Epidermal melanocyte (primary cell): ENCODE measurements around the gene TMEM145.
A peak's percentile ranks its signal among the peaks of the same experiment; 100 is the strongest.

Experiments used
- DNase-seq: peaks from one replicate; pipeline ENCODE4 v3.0.0; 2011; ENCODE audit warnings: low spot score; ENCODE audit not compliant: insufficient read length

Gene TMEM145

DNA sequence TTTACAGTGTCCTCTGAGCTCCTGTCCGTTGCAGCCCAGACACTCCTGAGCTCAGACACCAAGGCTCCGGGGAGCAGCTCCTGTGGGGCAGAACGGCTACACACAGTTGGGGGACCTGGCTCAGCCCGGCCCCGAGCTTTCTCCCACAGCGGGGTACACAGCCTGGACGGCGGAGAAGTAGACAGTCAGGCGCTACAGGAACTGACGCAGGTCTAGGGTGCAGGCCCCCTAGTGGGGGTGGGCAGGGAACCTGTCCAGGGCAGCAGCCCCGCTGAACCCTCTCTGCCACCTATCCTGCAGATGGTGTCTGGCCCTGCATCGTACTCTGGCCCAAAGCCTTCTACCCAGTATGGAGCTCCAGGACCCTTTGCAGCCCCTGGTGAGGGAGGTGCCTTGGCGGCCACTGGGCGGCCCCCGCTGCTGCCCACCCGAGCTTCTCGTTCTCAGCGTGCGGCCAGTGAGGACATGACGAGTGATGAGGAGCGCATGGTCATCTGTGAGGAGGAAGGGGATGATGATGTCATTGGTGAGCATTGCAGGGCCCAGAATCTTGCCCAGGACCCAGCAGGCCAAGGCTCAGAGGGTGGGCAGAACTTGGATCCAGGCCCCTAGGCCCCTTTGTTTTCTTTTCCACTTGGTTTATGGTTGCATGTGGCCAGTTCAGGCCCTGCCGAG is 24.1 kb upstream of the TMEM145 start:
- no peak for DNase-seq

DNA sequence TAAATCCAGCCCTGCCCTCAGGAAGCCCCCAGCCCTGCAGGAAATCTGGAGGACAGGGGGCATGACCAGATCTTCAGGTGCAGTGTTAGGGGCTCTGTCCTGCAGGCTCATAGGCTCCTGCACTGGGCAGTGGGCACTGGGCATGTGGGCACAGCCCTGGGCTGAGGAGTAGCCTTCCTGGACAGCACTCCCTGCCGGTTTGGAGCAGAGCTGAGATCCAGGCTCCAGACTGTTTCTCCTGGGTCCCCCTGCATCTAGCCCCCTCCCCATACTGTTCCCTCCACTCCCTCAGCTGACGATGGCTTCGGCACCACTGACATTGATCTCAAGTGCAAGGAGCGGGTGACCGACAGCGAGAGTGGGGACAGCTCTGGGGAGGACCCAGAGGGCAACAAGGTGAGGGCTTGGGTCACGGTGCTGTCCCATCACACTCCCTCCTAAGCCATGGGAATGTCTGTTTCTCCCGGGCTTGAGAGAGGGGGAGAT is 23.5 kb upstream of the TMEM145 start:
- no peak for DNase-seq

DNA sequence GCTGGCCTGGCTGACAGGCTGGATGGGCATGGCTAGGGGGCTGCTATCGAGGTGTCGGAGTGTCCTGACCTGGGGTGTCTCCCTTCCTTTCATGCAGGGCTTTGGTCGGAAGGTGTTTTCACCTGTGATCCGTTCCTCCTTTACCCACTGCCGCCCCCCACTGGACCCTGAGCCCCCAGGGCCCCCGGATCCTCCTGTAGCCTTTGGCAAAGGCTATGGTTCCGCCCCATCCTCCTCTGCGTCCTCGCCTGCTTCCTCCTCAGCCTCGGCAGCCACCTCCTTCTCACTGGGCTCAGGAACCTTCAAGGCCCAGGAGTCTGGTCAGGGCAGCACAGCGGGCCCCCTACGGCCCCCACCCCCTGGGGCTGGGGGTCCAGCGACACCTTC is 23.0 kb upstream of the TMEM145 start:
- DNase-seq = no peak

DNA sequence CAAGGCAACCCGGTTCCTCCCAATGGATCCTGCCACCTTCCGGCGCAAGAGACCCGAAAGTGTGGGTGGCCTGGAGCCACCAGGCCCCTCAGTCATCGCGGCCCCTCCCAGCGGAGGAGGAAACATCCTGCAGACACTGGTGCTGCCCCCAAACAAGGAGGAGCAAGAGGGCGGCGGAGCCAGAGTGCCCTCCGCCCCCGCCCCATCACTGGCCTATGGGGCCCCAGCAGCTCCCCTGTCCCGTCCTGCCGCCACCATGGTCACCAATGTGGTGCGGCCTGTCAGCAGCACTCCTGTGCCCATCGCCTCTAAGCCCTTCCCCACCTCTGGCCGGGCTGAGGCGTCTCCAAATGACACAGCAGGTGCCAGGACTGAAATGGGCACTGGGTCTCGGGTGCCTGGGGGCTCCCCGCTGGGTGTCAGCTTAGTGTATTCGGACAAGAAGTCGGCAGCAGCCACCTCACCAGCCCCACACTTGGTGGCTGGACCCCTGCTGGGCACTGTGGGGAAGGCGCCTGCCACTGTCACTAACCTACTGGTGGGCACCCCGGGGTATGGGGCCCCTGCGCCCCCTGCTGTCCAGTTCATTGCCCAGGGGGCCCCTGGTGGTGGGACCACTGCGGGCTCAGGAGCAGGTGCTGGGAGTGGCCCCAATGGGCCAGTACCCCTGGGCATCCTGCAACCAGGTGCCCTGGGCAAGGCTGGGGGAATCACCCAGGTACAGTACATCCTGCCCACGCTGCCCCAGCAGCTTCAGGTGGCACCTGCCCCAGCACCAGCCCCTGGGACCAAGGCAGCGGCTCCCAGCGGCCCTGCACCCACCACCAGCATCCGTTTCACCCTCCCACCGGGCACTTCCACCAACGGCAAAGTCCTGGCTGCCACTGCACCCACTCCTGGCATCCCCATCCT is 22.3 kb upstream of the TMEM145 start:
- DNase-seq = no peak

DNA sequence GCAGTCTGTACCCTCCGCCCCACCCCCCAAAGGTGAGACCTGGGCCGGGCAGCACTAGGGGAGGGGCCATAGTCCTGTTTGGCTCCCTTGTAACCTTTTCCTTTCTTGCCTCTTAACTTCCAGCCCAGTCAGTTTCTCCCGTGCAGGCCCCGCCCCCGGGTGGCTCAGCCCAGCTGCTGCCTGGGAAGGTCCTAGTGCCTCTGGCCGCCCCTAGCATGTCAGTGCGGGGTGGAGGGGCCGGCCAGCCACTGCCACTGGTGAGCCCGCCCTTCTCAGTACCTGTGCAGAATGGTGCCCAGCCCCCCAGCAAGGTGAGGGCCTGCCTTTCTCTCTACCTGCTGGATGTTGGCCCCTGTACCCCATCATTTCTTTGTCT is 21.7 kb upstream of the TMEM145 start:
- no peak for DNase-seq

DNA sequence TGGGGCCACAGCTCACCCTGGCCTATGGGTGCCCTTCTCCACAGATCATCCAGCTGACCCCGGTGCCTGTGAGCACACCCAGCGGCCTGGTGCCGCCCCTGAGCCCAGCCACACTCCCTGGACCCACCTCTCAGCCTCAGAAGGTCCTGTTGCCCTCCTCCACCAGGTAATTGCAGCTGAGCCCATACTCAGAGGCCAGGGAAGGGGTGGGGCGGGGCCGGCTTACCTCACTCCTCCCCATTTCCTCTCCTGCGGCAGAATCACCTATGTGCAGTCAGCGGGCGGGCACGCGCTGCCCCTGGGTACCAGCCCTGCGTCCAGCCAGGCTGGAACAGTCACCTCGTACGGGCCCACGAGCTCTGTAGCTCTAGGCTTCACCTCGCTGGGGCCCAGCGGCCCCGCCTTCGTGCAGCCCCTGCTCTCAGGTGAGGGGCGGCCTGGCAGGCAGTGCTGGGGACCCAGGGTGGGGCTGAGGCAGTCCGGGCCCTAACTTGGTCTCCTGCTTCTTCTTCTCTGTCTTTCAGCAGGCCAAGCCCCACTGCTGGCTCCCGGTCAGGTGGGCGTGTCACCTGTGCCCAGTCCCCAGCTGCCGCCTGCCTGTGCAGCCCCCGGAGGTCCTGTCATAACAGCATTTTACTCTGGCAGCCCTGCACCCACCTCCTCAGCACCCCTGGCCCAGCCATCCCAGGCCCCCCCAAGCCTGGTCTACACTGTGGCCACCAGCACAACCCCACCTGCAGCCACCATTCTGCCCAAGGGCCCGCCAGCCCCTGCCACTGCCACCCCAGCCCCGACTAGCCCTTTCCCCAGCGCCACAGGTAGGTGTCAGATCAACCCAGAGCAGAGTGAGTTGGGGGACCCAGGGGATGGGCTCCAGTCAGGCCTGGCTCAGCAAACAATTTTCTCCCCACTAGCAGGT is 20.8 kb upstream of the TMEM145 start:
- DNase-seq = no peak

DNA sequence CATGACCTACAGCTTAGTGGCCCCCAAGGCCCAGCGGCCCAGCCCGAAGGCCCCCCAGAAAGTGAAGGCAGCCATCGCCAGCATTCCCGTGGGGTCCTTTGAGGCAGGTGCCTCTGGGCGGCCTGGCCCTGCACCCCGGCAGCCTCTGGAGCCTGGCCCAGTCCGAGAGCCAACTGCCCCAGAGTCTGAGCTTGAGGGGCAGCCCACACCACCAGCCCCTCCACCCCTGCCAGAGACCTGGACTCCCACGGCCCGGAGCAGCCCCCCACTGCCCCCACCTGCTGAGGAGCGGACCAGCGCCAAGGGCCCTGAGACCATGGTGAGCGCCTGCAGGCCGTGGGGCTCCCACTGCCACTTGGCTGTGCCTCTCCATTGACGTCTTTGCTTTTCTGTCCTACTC is 20.1 kb upstream of the TMEM145 start:
- DNase-seq = no peak

DNA sequence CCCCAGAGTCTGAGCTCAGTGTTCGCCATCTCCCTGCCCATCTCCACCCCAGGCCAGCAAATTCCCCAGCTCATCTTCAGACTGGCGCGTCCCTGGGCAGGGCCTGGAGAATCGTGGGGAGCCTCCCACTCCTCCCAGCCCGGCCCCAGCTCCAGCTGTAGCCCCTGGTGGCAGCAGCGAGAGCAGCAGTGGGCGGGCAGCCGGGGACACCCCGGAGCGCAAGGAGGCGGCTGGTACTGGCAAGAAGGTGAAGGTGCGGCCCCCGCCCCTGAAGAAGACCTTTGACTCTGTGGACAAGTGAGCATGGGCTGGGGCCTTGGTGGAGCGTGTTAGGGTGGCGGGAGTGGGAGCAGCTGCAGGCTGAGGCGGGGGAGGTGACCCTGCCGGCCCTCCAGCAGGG is 19.6 kb upstream of the TMEM145 start:
- DNase-seq = no peak

DNA sequence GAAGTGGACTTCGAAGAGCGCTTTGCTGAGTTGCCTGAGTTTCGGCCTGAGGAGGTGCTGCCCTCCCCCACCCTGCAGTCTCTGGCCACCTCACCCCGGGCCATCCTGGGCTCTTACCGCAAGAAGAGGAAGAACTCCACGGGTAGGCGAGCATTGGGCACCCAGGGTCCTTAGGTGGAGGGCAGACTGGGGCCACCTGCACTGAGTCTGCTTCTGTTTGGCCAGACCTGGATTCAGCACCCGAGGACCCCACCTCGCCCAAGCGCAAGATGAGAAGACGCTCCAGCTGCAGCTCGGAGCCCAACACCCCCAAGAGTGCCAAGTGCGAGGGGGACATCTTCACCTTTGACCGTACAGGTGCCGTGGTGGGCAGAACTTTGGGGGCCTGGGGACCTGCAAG is 19.2 kb upstream of the TMEM145 start:
- DNase-seq = no peak

DNA sequence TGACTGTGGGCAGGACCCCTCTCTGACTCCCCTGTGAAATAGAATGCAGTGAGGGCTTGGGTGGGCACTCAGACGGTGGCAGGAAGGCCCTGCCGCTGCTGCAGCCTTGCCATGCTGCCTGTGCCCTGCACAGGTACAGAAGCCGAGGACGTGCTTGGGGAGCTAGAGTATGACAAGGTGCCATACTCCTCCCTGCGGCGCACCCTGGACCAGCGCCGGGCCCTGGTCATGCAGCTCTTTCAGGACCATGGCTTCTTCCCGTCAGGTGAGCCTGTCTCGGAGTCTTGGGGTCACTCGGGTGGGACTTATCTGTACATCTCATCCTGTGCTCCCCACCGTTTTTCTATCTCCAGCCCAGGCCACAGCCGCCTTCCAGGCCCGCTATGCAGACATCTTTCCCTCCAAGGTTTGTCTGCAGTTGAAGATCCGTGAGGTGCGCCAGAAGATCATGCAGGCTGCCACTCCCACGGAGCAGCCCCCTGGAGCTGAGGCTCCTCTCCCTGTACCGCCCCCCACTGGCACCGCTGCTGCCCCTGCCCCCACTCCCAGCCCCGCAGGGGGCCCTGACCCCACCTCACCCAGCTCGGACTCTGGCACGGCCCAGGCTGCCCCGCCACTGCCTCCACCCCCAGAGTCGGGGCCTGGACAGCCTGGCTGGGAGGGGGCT is 18.5 kb upstream of the TMEM145 start:
- no peak for DNase-seq

DNA sequence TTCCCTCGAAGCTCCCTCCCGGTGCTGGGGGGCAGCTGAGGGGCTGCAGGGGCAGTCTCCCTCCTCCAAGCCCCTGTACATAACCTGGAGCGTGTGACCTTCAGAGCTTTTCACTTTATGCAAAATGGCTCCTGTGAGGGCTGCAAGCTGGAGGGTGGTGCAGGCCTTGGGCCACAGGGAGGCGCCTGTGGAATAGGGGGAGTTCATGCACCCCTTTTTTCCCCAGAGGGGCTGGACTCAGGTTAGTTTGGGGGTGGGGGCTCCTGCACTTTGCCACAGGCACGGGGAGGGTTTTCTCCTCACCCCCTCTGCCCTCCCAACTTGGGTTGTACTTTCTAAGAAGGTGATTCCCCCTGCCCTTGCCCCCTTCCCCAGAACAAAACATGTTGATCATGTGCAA is 17.8 kb upstream of the TMEM145 start:
- no peak for DNase-seq

DNA sequence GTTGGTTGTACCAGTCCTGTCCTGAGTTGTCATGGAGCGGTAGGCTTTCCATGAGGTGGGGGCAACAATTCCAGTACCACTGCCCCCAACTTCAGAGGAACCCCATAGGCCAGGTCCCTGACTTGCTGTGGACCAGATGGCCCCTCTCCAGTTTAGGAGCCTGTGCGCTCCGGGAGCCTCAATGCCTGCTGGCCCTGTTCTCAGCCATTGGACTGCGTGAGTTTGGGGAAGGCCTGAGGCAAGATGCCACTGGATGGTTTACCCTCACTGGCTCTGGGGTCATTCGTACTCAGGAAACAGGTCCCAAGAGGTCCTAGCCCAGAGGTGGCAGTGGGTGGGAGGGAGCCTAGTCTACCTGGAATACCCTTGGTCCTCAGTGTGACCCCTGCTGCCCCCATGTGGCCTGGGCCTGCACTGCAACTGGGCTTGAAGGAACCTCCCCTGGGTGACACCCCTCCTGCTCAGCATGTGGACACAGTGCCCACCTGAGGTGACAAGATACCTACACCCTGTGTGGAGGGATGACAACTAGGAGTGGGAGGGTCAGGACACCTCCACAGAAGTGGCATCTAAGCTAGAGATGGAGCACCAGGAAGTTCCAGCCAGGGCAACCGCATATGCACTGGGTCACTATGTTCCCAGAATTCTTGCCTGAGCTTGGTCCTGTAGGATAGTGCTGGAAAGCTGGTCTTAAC is 17.1 kb upstream of the TMEM145 start:
- DNase-seq = peak; percentile 74

DNA sequence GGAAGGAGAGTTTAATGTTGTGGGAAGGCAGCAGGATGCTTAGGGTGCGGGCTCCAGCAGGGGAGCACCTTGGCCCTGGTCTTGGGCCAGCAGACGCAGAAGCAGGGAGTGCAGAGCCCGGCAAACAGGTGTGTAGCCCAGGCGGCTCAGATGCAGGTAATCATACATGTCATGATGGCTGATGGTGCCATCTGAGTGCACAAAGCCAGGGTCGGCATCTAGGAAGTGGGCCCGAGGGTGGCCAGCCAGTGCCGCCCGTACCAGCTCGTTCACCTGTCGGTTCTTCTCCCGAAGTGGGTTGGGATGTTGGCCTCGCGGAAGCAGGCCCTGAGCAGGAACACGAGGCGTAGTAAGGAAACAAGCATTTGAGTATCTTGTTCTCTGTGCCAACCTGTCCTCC is 16.1 kb upstream of the TMEM145 start:
- no peak for DNase-seq

DNA sequence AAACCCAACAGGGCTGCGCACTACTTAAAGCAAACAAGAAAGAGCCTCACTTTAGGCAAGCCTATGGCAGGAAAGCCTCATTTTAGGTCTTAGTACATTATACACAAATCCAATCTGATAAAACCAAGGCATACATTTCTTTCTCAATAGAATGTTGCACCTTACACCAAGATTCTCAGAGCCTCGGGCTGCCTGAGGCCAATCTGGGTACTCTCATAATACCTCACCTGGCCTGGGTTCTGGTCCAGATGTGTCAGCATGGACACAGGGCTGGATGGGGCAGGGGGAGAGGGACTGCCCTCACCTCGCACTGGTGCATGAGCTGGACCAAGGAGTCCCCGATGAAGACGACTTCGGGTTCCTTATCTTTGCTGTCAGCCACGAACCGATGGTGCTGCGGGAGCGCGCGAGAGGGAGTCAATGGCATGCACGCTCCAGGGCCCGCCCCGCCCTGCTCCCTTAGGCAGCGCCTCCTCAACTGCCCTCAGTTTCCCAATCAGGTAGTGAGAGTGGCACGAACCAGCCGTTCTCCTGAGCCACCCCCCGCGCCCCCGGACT is 11.4 kb upstream of the TMEM145 start, which contains the start of gene PRR19:
TSS of gene PRR19 (plus strand) at position 487 of the 558 bp plus-strand sequence. CDS start 7,453 bp downstream, outside the sequence.
- DNase-seq = no peak

DNA sequence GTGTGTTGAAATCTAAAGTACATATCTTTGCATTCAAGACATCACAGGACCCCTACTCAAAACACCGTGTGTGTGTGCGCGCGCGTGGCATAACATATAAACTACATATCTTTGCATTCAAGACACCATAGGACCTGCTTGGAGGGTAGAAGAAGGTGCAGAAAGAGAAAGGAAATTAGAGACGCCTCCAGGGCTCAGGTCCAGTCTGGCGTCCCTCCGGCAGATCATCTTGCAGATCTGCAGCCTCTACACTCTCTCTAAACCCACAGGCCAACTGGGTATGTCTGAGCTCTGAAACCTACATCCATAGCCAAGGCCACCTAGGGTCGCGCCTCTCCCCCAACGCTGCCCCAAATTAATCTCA is 10.0 kb upstream of the TMEM145 start:
- DNase-seq = no peak

DNA sequence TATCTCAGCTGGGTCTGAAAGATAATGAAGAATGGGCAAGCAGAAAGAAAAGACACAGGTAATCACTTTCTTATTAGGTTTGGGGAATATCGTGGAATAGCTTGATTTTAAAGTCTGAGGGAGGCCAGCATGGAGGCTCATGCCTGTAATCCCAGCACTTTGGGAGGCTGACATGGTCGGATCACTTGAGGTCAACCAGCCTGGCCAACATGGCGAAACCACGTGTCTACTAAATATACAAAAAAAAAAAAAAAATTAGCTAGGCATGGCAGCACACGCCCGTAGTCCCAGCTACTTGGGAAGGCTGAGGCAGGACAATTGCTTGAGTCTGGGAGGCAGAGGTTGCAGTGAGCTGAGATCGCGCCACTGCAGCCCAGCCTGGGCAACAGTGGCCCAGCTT is 9.2 kb upstream of the TMEM145 start:
- no peak for DNase-seq

DNA sequence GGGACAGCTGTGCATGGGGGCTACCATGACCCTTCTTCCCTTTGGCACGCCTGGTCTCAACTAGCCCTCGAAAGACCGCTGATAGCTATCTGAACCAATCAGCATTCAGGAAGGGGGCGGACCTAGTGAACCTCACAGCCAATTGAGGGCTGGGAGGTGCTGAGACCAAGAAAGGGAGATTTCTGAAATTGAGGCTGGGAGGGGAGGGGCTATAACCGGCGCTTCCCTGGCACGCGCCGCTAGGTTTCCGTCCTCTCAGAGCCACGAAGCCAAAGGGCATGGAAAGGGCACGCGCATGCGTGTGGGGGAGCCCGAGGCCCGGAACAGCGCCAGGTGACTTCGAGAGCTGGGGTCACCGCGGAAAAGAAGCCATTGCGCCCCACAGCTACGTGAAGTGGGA is 6.5 kb upstream of the TMEM145 start:
- DNase-seq = no peak

DNA sequence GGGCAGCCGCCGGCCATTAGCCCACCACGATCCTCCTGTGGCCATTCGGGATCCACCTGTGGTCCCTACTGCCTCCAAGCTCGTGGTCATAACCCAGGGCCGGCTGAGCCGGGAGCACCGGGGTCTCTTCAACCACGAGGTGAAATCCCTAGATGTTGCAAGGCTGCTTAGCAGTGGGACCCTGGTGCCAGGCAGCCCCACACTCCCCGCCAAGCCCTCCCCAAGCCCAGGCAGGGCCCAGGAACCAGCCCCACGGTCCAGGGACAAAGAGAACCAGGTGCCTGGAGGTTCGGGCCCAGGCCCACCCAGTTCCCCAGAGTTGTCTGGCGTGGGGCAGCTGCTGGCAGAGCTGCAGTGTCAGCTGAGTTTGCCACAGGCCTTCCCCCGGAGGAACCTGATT is 3.4 kb upstream of the TMEM145 start:
- no peak for DNase-seq

DNA sequence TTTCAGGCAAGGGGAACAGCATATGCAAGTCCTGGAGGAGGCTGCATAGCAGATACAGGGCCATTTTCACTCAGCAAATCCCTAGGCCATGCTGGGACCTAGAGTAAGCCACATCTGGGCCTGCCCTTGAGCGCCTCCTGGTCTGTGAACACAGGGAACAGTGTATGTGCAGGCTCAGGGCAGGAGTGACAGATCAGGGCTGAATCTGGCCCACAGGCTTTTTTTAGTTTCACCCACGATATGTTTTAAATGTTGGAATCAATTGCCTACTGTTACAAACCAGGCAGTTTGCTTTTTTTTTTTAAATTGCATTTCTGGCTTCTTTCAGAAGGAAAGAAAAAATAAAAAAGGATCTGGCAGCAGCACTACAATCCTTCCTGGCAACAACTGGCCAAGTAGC is 1.5 kb upstream of the TMEM145 start:
- DNase-seq = peak; percentile 96

DNA sequence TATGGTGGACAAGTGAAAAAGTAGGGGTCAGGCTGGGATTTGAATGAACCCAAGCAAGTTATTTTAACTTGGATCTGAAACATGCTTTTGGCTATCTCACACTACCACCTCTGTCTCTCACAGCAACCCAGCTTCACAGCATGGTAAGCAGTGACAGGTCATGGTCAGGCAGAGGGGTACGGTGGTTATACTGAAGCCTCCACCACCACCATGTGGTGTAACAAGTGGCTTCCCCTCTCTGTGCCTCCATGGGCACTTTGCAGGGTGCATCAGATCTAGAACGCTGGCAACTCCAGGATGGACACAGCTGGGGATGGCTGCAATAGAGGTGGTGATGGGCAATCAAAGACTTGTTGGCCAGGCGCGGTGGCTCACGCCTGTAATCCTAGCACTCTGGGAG is 739 bp upstream of the TMEM145 start:
- DNase-seq = no peak
